Thyroid gland (tissue), 4 donors: ENCODE measurements around the gene DMD.

Source experiments
- POLR2A ChIP-seq, 2 donors: fragments of 450-650 bp; IDR thresholded peaks; one replicate each; pipeline ENCODE4 v1.6.1; 2017; ENCODE audit warnings: antibody characterized with exemption in 2 of 2, mild to moderate bottlenecking in 2 of 2, moderate library complexity in 1 of 2
- TF ChIP-seq, protein P1 (sequence below), 6 experiments: fragments of 200-600 bp in 3 of 6; fragments of 450-650 bp in 3 of 6; sonication (generic) in 3 of 6; IDR thresholded peaks; one replicate each; pipeline ENCODE4 v1.5.1; 2016 to 2019; ENCODE audit warnings: antibody characterized with exemption in 6 of 6, mild to moderate bottlenecking in 2 of 6, inconsistent platforms in 1 of 6, moderate library complexity in 1 of 6

DNA sequence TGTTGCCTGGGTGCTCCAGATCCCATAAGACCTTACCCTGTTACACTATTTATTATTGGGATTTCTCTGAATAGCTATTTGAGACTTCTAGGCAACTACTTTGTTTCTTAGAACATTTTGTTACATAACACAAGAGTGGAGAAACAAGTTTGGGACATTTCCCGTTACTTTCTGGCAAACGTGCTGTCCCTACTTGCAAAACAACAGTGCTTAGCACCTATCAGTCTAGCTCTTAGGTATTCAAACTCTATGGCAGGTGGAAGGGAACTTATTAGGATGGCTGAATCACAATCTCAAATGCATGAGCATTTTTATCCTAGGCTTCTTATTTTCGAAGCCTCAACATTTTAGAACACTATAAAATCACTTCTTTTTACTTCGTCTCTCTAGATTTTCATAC, 613.6 kb downstream of the DMD start:
- TF ChIP-seq, protein P1, sequence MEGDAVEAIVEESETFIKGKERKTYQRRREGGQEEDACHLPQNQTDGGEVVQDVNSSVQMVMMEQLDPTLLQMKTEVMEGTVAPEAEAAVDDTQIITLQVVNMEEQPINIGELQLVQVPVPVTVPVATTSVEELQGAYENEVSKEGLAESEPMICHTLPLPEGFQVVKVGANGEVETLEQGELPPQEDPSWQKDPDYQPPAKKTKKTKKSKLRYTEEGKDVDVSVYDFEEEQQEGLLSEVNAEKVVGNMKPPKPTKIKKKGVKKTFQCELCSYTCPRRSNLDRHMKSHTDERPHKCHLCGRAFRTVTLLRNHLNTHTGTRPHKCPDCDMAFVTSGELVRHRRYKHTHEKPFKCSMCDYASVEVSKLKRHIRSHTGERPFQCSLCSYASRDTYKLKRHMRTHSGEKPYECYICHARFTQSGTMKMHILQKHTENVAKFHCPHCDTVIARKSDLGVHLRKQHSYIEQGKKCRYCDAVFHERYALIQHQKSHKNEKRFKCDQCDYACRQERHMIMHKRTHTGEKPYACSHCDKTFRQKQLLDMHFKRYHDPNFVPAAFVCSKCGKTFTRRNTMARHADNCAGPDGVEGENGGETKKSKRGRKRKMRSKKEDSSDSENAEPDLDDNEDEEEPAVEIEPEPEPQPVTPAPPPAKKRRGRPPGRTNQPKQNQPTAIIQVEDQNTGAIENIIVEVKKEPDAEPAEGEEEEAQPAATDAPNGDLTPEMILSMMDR (IDR thresholded peaks at IDR 0.05), result no peak
- TF ChIP-seq POLR2A (IDR thresholded peaks at IDR 0.05), result no peak
